Neuronal stem cell (in vitro differentiated cells): ENCODE data around the gene VAPB.

ENCODE experiments used
- DNase-seq: peaks from one replicate; pipeline ENCODE4 v3.0.0-alpha.2; 2013; ENCODE audit warnings: low spot score
- H2AFZ ChIP-seq: one replicate; pipeline ENCODE4 v1.6.1; 2013; ENCODE audit warnings: mild to moderate bottlenecking, low read length, inconsistent platforms
- H2AK5ac ChIP-seq: 2 replicates; pipeline ENCODE4 v1.6.1; 2013; ENCODE audit warnings: low read depth, mild to moderate bottlenecking, inconsistent platforms, low read length, moderate library complexity, mixed read lengths
- H2BK120ac ChIP-seq: 2 replicates; pipeline ENCODE4 v1.6.1; 2013; ENCODE audit warnings: low read depth, mild to moderate bottlenecking, inconsistent platforms, low read length, moderate library complexity, mixed read lengths
- H2BK12ac ChIP-seq: one replicate; pipeline ENCODE4 v1.6.1; 2013; ENCODE audit warnings: low read length, inconsistent platforms
- H2BK15ac ChIP-seq: 2 replicates; pipeline ENCODE4 v1.6.1; 2013; ENCODE audit warnings: mild to moderate bottlenecking, low read length, inconsistent platforms, mixed read lengths
- H2BK5ac ChIP-seq: one replicate; pipeline ENCODE4 v1.6.1; 2013; ENCODE audit warnings: inconsistent platforms, mild to moderate bottlenecking, low read length, moderate library complexity
- H3K14ac ChIP-seq: one replicate; pipeline ENCODE4 v1.6.1; 2013; ENCODE audit warnings: low read length, inconsistent platforms
- H3K18ac ChIP-seq: 2 replicates; pipeline ENCODE4 v1.6.1; 2013; ENCODE audit warnings: low read length, inconsistent platforms
- H3K23ac ChIP-seq: 2 replicates; pipeline ENCODE4 v1.6.1; 2013; ENCODE audit warnings: low read depth, mild to moderate bottlenecking, mixed read lengths, low read length, inconsistent platforms; ENCODE audit not compliant: poor library complexity
- H3K27ac ChIP-seq: replicated peaks from 3 replicates; pipeline ENCODE4 v1.5.1; 2013; ENCODE audit warnings: low read length, inconsistent platforms
- H3K27me3 ChIP-seq, 3 experiments: 2 replicates each; pipeline ENCODE4 v1.6.1; 2013; ENCODE audit warnings: low read length in 3 of 3, mild to moderate bottlenecking in 2 of 3, inconsistent platforms in 1 of 3, low read depth in 1 of 3, mixed read lengths in 1 of 3, moderate library complexity in 1 of 3; ENCODE audit not compliant: control insufficient read depth in 3 of 3, insufficient read depth in 3 of 3
- H3K36me3 ChIP-seq, 2 donors: replicated peaks in 1 of 2; 2 replicates each; pipeline ENCODE4 v1.6.1; 2013; ENCODE audit warnings: low read length in 2 of 2; ENCODE audit not compliant: control insufficient read depth in 2 of 2, insufficient read depth in 2 of 2
- H3K4ac ChIP-seq: 2 replicates; pipeline ENCODE4 v1.6.1; 2013; ENCODE audit warnings: inconsistent platforms, mild to moderate bottlenecking, low read length, moderate library complexity
- H3K4me1 ChIP-seq, 2 donors: 1 replicate in 1 of 2; 2 replicates in 1 of 2; pipeline ENCODE4 v1.6.1; 2013; ENCODE audit warnings: low read length in 2 of 2, low read depth in 1 of 2; ENCODE audit not compliant: control insufficient read depth in 2 of 2, insufficient read depth in 1 of 2
- H3K4me2 ChIP-seq: one replicate; pipeline ENCODE4 v1.6.1; 2013; ENCODE audit warnings: mild to moderate bottlenecking, low read length, inconsistent platforms; ENCODE audit not compliant: insufficient read depth, poor library complexity, severe bottlenecking
- H3K4me3 ChIP-seq, 2 donors: 2 replicates each; pipeline ENCODE4 v1.5.1; 2013; ENCODE audit warnings: low read length in 2 of 2, mild to moderate bottlenecking in 2 of 2, inconsistent platforms in 1 of 2, moderate library complexity in 1 of 2
- H3K79me1 ChIP-seq: one replicate; pipeline ENCODE4 v1.6.1; 2013; ENCODE audit warnings: low read depth, mild to moderate bottlenecking, inconsistent platforms, low read length, moderate library complexity
- H3K9ac ChIP-seq: one replicate; pipeline ENCODE4 v1.6.1; 2013; ENCODE audit warnings: mild to moderate bottlenecking, low read depth, low read length, inconsistent platforms; ENCODE audit not compliant: poor library complexity
- H3K9me3 ChIP-seq, 2 donors: replicated peaks in 1 of 2; 2 replicates each; pipeline versions ENCODE3 to v1.6.1; 2013; ENCODE audit warnings: low read length in 2 of 2, mild to moderate bottlenecking in 2 of 2, inconsistent platforms in 1 of 2, low read depth in 1 of 2, mixed read lengths in 1 of 2, moderate library complexity in 1 of 2; ENCODE audit not compliant: control insufficient read depth in 2 of 2, insufficient read depth in 1 of 2
- H4K8ac ChIP-seq: one replicate; pipeline ENCODE4 v1.6.1; 2013; ENCODE audit warnings: low read depth, mild to moderate bottlenecking, inconsistent platforms, low read length, moderate library complexity
- H4K91ac ChIP-seq: one replicate; pipeline ENCODE4 v1.6.1; 2013; ENCODE audit warnings: low read length, low read depth, mild to moderate bottlenecking, inconsistent platforms; ENCODE audit not compliant: poor library complexity
- WGBS, 2 donors: extraction: QIAGEN DNeasy Blood & Tissue Kit; methylation state at CpG; one replicate each; pipeline ENCODE4 v1.1.7; 2013; ENCODE audit warnings: missing lambda C conversion rate in 2 of 2, mixed read lengths in 1 of 2; ENCODE audit not compliant: insufficient read length in 2 of 2, insufficient replicate concordance in 1 of 2; ENCODE audit errors: extremely low coverage in 2 of 2; 5-methylcytosine and 5-hydroxymethylcytosine counted together

Gene VAPB

GRCh38 chr20:58359441-58359840 is 29.6 kb upstream of the VAPB start:
- no CpG with 5 or more reads among the region's 8 CpGs for WGBS, 2 donors
- Histone ChIP-seq H3K4me1 (peaks cover 0 to 5% of the 10 kb centered on the region in 2 donors), H4K91ac (no peak overlapping the region), H2BK120ac (no peak overlapping the region), H3K36me3 (peaks cover 5 to 55% of the 10 kb centered on the region in 2 donors), H3K27me3 (no peaks in the 10 kb centered on the region), H2BK15ac (no peak overlapping the region), H2AK5ac (no peak overlapping the region), H4K8ac (no peak overlapping the region), H3K9me3 (no peaks in the 10 kb centered on the region), H3K27ac (no peak overlapping the region), H3K79me1 (no peaks in the 10 kb centered on the region), H2AFZ (no peak overlapping the region), H2BK5ac (no peak overlapping the region), H3K4me2 (no peak overlapping the region), H3K23ac (no peak overlapping the region), H2BK12ac (no peak overlapping the region), H3K18ac (no peak overlapping the region), H3K4ac (no peak overlapping the region), H3K14ac (no peak overlapping the region), H3K9ac (no peak overlapping the region), H3K4me3 (no peak overlapping the region)
- DNase-seq, result no peak

DNA sequence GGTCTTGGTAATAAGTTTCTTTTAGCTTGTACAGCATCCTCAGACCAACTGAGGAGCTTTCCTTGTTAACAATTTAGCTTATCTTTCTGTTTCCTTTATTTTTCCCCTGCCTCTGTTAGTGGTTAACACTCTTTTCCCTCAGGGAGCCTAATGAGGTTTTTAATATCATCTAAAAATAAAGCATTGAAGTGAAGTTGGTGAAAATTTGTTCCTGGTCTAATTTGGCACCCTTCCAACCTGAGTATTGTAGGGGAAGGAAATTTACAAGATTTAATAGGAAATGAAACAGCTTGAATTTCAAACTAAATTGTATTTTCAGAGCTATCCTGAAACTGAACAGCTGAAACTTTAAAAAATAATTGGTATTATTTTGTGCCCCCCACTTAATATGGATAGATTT is 28.1 kb upstream of the VAPB start:
- H2BK12ac ChIP-seq, result no peak overlapping the region
- H3K4me1 ChIP-seq, result peaks cover 1 to 6% of the 10 kb centered on the region in 2 donors
- no peak overlapping the region for H2AK5ac ChIP-seq
- no peak overlapping the region for H2BK120ac ChIP-seq
- H3K27me3 ChIP-seq, result no peaks in the 10 kb centered on the region
- no peak overlapping the region for H4K91ac ChIP-seq
- H3K79me1 ChIP-seq, result no peaks in the 10 kb centered on the region
- no peaks in the 10 kb centered on the region for H3K9me3 ChIP-seq
- peaks cover 2 to 45% of the 10 kb centered on the region in 2 donors for H3K36me3 ChIP-seq
- H3K14ac ChIP-seq, result no peak overlapping the region
- H3K18ac ChIP-seq, result no peak overlapping the region
- no peak overlapping the region for H3K4ac ChIP-seq
- no peak for DNase-seq
- H2BK5ac ChIP-seq, result no peak overlapping the region
- H3K4me2 ChIP-seq, result no peak overlapping the region
- H3K4me3 ChIP-seq, result no peak overlapping the region
- H3K27ac ChIP-seq, result no peak overlapping the region
- H2BK15ac ChIP-seq, result no peak overlapping the region
- H2AFZ ChIP-seq, result no peak overlapping the region
- no peak overlapping the region for H4K8ac ChIP-seq
- H3K23ac ChIP-seq, result no peak overlapping the region
- H3K9ac ChIP-seq, result no peak overlapping the region

DNA sequence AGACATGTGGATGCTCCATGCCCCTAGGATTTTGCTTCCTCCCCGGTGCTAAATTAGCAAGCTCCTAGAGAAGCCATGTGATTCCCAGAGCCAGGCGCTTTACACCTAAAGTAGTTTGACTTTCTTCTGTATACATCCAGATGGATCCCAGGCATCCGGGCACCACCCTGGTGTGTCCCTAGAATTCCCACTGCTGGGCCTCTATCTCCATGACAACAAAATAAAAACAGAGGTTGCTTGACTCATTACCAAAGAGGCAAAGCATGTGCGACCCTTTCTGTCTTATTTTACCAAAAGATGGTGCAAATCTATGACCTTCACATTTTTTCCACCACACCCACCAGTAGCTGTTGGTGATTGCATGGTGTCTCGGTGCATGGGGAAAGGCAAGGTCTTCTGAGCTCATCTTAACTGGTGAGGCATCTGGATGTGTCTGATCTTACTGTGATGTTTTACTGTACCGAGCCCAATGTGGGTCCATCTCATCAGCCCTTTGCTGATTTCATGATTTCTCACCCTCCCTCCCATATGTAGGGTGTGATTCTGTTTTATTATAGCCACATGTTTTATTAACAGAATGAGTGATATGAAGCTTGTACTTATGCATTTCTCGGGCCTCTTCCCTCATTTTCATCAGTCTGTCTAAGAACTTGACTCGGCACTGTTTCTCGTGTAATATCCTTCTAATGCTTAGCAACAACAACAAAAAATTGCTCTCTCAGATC is 27.4 kb upstream of the VAPB start:
- no peak for DNase-seq
- Histone ChIP-seq H3K9me3 (no peaks in the 10 kb centered on the region), H4K8ac (no peak overlapping the region), H3K27ac (no peak overlapping the region), H4K91ac (no peak overlapping the region), H3K4me3 (no peak overlapping the region), H2BK12ac (no peak overlapping the region), H3K9ac (no peak overlapping the region), H2BK15ac (no peak overlapping the region), H3K36me3 (peaks cover 2 to 41% of the 10 kb centered on the region in 2 donors), H2BK120ac (no peak overlapping the region), H3K23ac (no peak overlapping the region), H3K14ac (no peak overlapping the region), H3K4me2 (no peak overlapping the region), H2AK5ac (no peak overlapping the region), H3K27me3 (no peaks in the 10 kb centered on the region), H3K18ac (no peak overlapping the region), H3K79me1 (no peaks in the 10 kb centered on the region), H2BK5ac (no peak overlapping the region), H3K4me1 (peaks cover 1 to 12% of the 10 kb centered on the region in 2 donors), H2AFZ (no peak overlapping the region), H3K4ac (no peak overlapping the region)
- no CpG with 5 or more reads among the region's 9 CpGs for WGBS, 2 donors

DNA sequence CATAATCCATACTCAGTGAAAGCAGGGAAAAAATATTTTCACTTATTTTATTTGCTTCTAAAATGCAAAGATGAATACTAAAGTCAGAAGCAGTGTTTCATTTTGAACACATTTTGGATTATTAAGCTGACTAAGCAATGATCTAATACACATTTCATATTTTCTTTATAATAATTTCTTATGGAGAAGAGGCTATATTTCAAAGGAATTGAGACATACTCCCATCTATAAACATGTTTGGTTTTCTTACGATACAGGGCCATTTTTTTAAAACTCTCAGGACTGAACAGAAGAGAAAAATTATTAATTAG is 26.9 kb upstream of the VAPB start:
- Histone ChIP-seq H3K23ac (no peak overlapping the region), H3K36me3 (peaks cover 2 to 39% of the 10 kb centered on the region in 2 donors), H2BK5ac (no peak overlapping the region), H3K79me1 (no peaks in the 10 kb centered on the region), H2BK15ac (no peak overlapping the region), H3K4me2 (no peak overlapping the region), H3K14ac (no peak overlapping the region), H4K8ac (no peak overlapping the region), H3K4ac (no peak overlapping the region), H2AK5ac (no peak overlapping the region), H2AFZ (no peak overlapping the region), H3K27me3 (no peaks in the 10 kb centered on the region), H2BK12ac (no peak overlapping the region), H3K9me3 (no peaks in the 10 kb centered on the region), H4K91ac (no peak overlapping the region), H3K18ac (no peak overlapping the region), H3K4me1 (peaks cover 1 to 13% of the 10 kb centered on the region in 2 donors), H2BK120ac (no peak overlapping the region), H3K9ac (no peak overlapping the region), H3K27ac (no peak overlapping the region), H3K4me3 (no peak overlapping the region)
- DNase-seq, result no peak
- no CpG with 5 or more reads among the region's 1 CpG for WGBS, 2 donors
